Measurements from ENCODE around the gene PLA2G4F.

Gene PLA2G4F

GRCh38 chr15:42134617-42135245, 21.7 kb downstream of the PLA2G4F start:
- Histone ChIP-seq H3K27ac (replicated peaks) (no peak overlapping the region), H3K4me3 (replicated peaks; ENCODE audit: insufficient read depth, low read length) (no peak overlapping the region), H3K27me3 (ENCODE audit: insufficient read depth, poor library complexity, severe bottlenecking) (no peaks in the 10 kb centered on the region)
- no peak for DNase-seq (ENCODE audit: low read depth in 1 of 2, low spot score in 1 of 2)
- TF ChIP-seq, protein P1, sequence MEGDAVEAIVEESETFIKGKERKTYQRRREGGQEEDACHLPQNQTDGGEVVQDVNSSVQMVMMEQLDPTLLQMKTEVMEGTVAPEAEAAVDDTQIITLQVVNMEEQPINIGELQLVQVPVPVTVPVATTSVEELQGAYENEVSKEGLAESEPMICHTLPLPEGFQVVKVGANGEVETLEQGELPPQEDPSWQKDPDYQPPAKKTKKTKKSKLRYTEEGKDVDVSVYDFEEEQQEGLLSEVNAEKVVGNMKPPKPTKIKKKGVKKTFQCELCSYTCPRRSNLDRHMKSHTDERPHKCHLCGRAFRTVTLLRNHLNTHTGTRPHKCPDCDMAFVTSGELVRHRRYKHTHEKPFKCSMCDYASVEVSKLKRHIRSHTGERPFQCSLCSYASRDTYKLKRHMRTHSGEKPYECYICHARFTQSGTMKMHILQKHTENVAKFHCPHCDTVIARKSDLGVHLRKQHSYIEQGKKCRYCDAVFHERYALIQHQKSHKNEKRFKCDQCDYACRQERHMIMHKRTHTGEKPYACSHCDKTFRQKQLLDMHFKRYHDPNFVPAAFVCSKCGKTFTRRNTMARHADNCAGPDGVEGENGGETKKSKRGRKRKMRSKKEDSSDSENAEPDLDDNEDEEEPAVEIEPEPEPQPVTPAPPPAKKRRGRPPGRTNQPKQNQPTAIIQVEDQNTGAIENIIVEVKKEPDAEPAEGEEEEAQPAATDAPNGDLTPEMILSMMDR (IDR thresholded peaks at IDR 0.05; ENCODE audit: insufficient read depth, low read length) = no peak
- no peak for TF ChIP-seq POLR2AphosphoS5 (IDR thresholded peaks at IDR 0.05; ENCODE audit: low read depth)
- no peak for TF ChIP-seq GABPA (IDR thresholded peaks at IDR 0.05; ENCODE audit: low read depth)
- TF ChIP-seq REST (IDR thresholded peaks at IDR 0.05; ENCODE audit: insufficient replicate concordance, low read depth) = no peak
- no peak for TF ChIP-seq SPI1 (IDR thresholded peaks at IDR 0.05; ENCODE audit: borderline replicate concordance, low read depth)

GRCh38 chr15:42133886-42134502, 22.4 kb downstream of the PLA2G4F start:
- DNase-seq (ENCODE audit: low read depth in 1 of 2, low spot score in 1 of 2) = peak; percentile 45 to 82
- Histone ChIP-seq H3K27ac (replicated peaks) (no peak overlapping the region), H3K27me3 (ENCODE audit: insufficient read depth, poor library complexity, severe bottlenecking) (no peaks in the 10 kb centered on the region), H3K4me3 (replicated peaks; ENCODE audit: insufficient read depth, low read length) (no peak overlapping the region)
- TF ChIP-seq, protein P1 (IDR thresholded peaks at IDR 0.05; ENCODE audit: insufficient read depth, low read length) = peak; percentile 89
- TF ChIP-seq SPI1 (IDR thresholded peaks at IDR 0.05; ENCODE audit: borderline replicate concordance, low read depth) = no peak

GRCh38 chr15:42133356-42133755, 23.1 kb downstream of the PLA2G4F start:
- no peak overlapping the region for H3K27ac ChIP-seq (replicated peaks)
- no peaks in the 10 kb centered on the region for H3K27me3 ChIP-seq (ENCODE audit: insufficient read depth, poor library complexity, severe bottlenecking)
- no peak for DNase-seq (ENCODE audit: low read depth in 1 of 2, low spot score in 1 of 2)
- TF ChIP-seq REST (IDR thresholded peaks at IDR 0.05; ENCODE audit: insufficient replicate concordance, low read depth) (no peak), POLR2AphosphoS5 (IDR thresholded peaks at IDR 0.05; ENCODE audit: low read depth) (no peak)
- H3K4me3 ChIP-seq (replicated peaks; ENCODE audit: insufficient read depth, low read length) = no peak overlapping the region

DNA sequence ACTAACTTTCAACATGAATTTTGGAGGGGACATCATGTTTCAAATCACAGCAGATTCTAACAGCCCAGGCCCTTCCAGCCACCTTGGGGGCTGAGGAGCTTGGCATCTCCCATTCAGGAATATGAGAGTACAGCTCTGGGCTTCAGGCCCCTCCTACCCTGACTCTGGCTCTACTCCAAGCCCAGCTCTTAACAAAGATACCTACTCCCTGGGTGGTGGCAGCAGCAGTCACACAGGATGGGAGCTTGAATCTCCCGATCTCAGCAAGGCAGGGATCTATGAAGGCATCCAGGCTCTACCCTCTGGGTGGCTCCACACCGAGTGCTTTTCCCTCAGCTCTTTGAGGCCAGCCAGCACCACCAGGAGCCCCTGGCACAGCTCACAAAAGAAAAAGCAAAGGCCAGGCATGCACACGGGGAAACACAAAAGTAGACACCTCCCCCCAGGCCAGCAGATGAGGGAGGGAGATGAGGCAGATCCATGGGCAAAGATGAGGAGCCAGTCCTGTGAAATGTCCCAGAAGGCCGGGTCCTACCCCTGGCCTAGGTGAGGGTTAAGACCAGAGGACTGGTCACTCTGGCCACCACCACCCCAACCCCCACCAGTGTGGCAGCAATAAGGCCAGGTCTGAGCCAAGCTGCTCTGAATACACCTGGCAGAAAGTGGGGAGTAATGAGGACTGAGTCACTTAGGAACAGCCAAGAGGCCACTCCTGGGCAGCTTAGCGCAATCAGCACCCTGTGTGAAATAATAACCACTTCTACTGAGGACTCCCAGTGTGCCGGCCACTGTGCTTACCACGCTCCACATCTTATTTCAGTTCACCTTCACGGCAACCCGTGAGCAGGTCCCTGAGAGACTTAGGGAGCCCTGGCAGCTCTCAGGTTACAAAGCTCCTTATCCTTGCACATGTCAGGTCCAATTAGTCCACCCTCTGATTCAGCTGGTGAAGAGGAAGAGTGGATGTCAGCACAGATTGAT, 24.3 kb downstream of the PLA2G4F start:
- Histone ChIP-seq H3K27ac (replicated peaks) (no peak overlapping the region), H3K4me3 (replicated peaks; ENCODE audit: insufficient read depth, low read length) (no peak overlapping the region), H3K27me3 (ENCODE audit: insufficient read depth, poor library complexity, severe bottlenecking) (no peaks in the 10 kb centered on the region)
- DNase-seq (ENCODE audit: low read depth in 1 of 2, low spot score in 1 of 2) = no peak
- TF ChIP-seq REST (IDR thresholded peaks at IDR 0.05; ENCODE audit: insufficient replicate concordance, low read depth) = no peak
- no peak for TF ChIP-seq SPI1 (IDR thresholded peaks at IDR 0.05; ENCODE audit: borderline replicate concordance, low read depth)
- no peak for TF ChIP-seq POLR2AphosphoS5 (IDR thresholded peaks at IDR 0.05; ENCODE audit: low read depth)
- TF ChIP-seq, protein P1 (IDR thresholded peaks at IDR 0.05; ENCODE audit: insufficient read depth, low read length) = no peak

Data from HL-60 (cell line).